Karpas-422 (cell line): ENCODE data around the gene PTGFRN. TPM values are rescaled to one million over a fixed set of nuclear protein-coding genes. Genes with fewer than 3 reads are reported as not detected.

Source experiments
- DNase-seq: peaks from one replicate; pipeline ENCODE4 v3.0.0-alpha.2; 2015
- H2AFZ ChIP-seq: fragments of 200-600 bp; sonication (generic); 2 replicates; pipeline ENCODE4 v1.6.1; 2014; ENCODE audit warnings: antibody characterized with exemption, low read length, mixed read lengths
- H3K27ac ChIP-seq: fragments of 200-600 bp; sonication (generic); 2 replicates; pipeline ENCODE4 v1.5.1; 2014; ENCODE audit warnings: mild to moderate bottlenecking, low read length, moderate library complexity
- H3K27me3 ChIP-seq: fragments of 200-600 bp; sonication (generic); 2 replicates; pipeline ENCODE4 v1.6.1; 2014; ENCODE audit warnings: low read length, mixed read lengths
- H3K36me3 ChIP-seq: fragments of 200-600 bp; sonication (generic); 2 replicates; pipeline ENCODE4 v1.6.1; 2014; ENCODE audit warnings: low read length, mixed read lengths; ENCODE audit not compliant: insufficient read depth
- H3K4me1 ChIP-seq: fragments of 200-600 bp; sonication (generic); 2 replicates; pipeline ENCODE4 v1.6.1; 2014; ENCODE audit warnings: mild to moderate bottlenecking, low read length, mixed read lengths
- H3K4me2 ChIP-seq: fragments of 200-600 bp; sonication (generic); 2 replicates; pipeline ENCODE4 v1.6.1; 2014; ENCODE audit warnings: low read length, low read depth, mild to moderate bottlenecking; ENCODE audit not compliant: poor library complexity, severe bottlenecking
- H3K4me3 ChIP-seq: fragments of 200-600 bp; sonication (generic); 2 replicates; pipeline ENCODE4 v1.5.1; 2014; ENCODE audit warnings: mild to moderate bottlenecking, antibody characterized with exemption, low read length, mixed read lengths
- H3K79me2 ChIP-seq: fragments of 200-600 bp; sonication (generic); 2 replicates; pipeline ENCODE4 v1.6.1; 2014; ENCODE audit warnings: mild to moderate bottlenecking, low read length, mixed read lengths
- H3K9ac ChIP-seq: fragments of 200-600 bp; sonication (generic); 2 replicates; pipeline ENCODE4 v1.6.0; 2014; ENCODE audit warnings: low read length
- H3K9me2 ChIP-seq: fragments of 200-600 bp; sonication (generic), shearing (Covaris generic); replicated peaks from 2 replicates; pipeline ENCODE4 v1.6.0; 2014; ENCODE audit warnings: mild to moderate bottlenecking, low read length, moderate library complexity; ENCODE audit not compliant: insufficient read depth
- H3K9me3 ChIP-seq: fragments of 300-700, 200-600 bp; sonication (generic); 2 replicates; pipeline ENCODE4 v1.6.1; 2014; ENCODE audit warnings: low read length, mixed read lengths
- H4K20me1 ChIP-seq: fragments of 200-600 bp; sonication (generic); 2 replicates; pipeline ENCODE4 v1.6.1; 2014; ENCODE audit warnings: mild to moderate bottlenecking, antibody characterized with exemption, low read length, low read depth; ENCODE audit not compliant: insufficient read depth
- total RNA-seq: library from RNA; depleted of rRNA; stranded (reverse); fragments of >200 nt; shearing (Covaris generic); gene quantifications from 2 replicates; pipeline ENCODE4 v1.2.3, GENCODE V29; 2014; ENCODE audit warnings: low replicate concordance

Gene PTGFRN
- total RNA-seq, 1 experiment from 2014 or later, result not detected

DNA sequence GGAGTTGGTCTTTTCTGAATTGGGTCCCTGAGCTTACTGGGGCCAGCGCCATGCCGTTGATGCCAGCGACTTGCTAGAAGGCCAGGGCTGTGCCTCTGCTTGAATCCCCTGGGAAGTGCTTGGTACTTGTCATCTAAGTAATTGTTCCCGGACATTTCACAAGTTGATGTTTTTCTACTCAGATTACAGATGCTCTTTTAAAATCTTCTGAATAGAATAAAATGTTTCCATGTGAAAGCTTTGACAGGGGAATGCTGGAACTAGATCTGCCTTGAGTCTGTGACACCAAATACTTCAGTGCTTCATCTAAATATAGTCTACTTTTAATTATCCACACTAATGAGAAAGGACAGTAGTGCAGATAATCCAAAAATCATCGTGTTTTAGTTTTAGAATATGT lies 38.3 kb downstream of the PTGFRN start:
- Histone ChIP-seq H3K36me3 (no peaks in the 10 kb centered on the region), H3K4me2 (no peak overlapping the region), H3K27ac (no peak overlapping the region), H3K4me1 (no peaks in the 10 kb centered on the region), H4K20me1 (no peaks in the 10 kb centered on the region), H3K27me3 (no peaks in the 10 kb centered on the region), H3K9me2 (no peaks in the 10 kb centered on the region), H3K4me3 (no peak overlapping the region), H3K9me3 (no peaks in the 10 kb centered on the region), H2AFZ (no peak overlapping the region), H3K79me2 (no peaks in the 10 kb centered on the region), H3K9ac (no peak overlapping the region)
- DNase-seq, result no peak

GRCh38 chr1:116948642-116949041 lies 38.9 kb downstream of the PTGFRN start:
- Histone ChIP-seq H3K4me3 (no peak overlapping the region), H2AFZ (no peak overlapping the region), H3K9me2 (no peaks in the 10 kb centered on the region), H3K9ac (no peak overlapping the region), H3K4me1 (no peaks in the 10 kb centered on the region), H3K4me2 (no peak overlapping the region), H3K9me3 (no peaks in the 10 kb centered on the region), H4K20me1 (no peaks in the 10 kb centered on the region), H3K27ac (no peak overlapping the region), H3K36me3 (no peaks in the 10 kb centered on the region), H3K27me3 (no peaks in the 10 kb centered on the region), H3K79me2 (no peaks in the 10 kb centered on the region)
- no peak for DNase-seq

DNA sequence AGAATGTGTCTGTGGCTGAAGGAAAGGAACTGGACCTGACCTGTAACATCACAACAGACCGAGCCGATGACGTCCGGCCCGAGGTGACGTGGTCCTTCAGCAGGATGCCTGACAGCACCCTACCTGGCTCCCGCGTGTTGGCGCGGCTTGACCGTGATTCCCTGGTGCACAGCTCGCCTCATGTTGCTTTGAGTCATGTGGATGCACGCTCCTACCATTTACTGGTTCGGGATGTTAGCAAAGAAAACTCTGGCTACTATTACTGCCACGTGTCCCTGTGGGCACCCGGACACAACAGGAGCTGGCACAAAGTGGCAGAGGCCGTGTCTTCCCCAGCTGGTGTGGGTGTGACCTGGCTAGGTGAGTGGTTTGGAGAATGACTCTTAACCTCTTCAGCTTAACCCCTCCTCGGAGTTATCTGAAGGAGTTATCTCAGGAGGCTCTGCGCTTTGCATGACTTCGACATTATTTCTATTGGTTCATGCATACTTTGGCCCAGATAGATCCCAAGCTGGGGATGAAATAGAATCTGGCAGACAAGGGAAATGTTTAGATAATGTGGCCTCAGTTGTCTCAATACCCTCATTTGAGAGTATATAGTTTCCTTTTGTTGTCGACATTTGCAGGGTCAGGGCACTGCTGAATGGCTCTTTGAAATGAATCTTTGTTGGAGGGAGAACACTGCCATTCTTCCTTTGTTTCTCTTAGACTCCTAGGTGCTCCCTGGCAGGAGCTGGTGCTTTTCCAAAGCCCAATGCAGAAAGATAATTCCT lies 39.7 kb downstream of the PTGFRN start:
- Histone ChIP-seq H3K27me3 (no peaks in the 10 kb centered on the region), H3K36me3 (no peaks in the 10 kb centered on the region), H3K4me2 (no peak overlapping the region), H3K9ac (no peak overlapping the region), H2AFZ (no peak overlapping the region), H3K9me2 (no peaks in the 10 kb centered on the region), H3K9me3 (no peaks in the 10 kb centered on the region), H4K20me1 (no peaks in the 10 kb centered on the region), H3K27ac (no peak overlapping the region), H3K79me2 (no peaks in the 10 kb centered on the region), H3K4me3 (no peak overlapping the region), H3K4me1 (no peaks in the 10 kb centered on the region)
- no peak for DNase-seq

DNA sequence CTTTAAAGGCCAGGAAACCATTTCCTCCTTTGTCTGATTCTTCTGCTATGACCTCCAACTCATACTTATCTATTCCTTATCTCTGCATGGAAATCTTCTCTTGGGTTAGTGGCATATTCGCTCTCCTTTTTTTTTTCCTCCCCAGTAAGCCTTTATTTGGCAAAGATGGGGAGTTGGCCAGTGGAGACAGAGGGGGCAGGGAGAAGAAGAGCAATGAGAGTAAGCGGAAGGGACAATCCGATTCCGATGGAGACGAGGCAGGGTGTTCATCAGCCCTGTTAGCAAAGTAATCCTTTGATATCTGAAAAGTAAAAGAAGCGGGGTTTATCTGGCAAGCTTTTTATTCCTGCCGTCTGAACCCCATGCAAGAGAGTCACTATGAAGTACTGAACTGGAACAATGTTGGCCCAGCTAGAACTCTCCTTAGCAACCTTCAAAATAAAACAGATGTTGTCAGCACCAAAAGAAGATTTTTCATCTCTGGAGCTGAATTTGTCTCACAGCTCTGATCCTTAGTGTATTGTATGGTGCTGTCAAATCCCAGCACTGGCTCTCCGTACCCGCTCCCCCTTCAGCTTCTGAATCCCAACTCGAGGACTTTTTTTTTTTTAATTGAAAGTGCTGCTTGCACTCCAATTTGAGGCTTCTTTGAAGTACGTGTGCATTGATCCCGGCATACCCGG lies 40.9 kb downstream of the PTGFRN start:
- Histone ChIP-seq H2AFZ (no peak overlapping the region), H3K4me3 (no peak overlapping the region), H3K4me2 (no peak overlapping the region), H3K4me1 (no peaks in the 10 kb centered on the region), H3K27ac (no peak overlapping the region), H3K36me3 (no peaks in the 10 kb centered on the region), H3K79me2 (no peaks in the 10 kb centered on the region), H4K20me1 (no peaks in the 10 kb centered on the region), H3K9me3 (no peaks in the 10 kb centered on the region), H3K27me3 (no peaks in the 10 kb centered on the region), H3K9me2 (no peaks in the 10 kb centered on the region), H3K9ac (no peak overlapping the region)
- DNase-seq, result no peak

DNA sequence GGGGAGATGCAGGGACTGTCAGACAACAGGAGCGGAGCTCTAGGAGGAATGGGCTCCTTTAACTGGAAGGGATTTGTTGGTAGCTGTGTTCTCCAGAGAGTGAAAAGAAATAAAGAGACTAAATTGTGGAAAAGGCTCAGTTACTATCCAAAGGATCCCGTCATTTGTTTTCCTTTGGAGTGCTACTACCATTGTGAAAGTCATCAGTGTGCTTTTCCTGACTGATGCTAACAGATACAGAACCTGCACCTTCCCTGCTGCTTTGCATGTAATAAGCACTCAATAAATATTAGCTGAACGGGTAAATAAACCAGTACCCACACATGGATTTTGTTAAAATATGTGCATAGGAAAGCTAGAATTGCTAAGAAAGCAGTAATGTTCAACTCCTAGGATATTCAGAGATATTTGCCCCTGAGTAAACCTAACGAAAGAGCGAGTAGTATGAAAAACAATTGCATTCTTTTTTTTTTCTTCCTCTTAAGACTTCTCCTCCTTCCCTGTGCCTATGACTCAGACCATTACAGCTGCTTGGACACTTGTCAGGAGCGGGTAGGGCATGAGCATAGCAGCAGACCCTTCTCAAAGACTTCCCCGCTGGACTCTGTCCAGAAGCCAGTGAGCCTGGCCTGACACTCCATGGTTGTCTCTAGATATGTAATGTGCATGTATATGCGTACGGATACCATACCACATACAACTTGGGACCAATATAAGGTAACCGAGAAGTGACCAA lies 41.7 kb downstream of the PTGFRN start:
- Histone ChIP-seq H3K9ac (no peak overlapping the region), H2AFZ (no peak overlapping the region), H3K27ac (no peak overlapping the region), H3K79me2 (no peaks in the 10 kb centered on the region), H3K27me3 (no peaks in the 10 kb centered on the region), H3K36me3 (no peaks in the 10 kb centered on the region), H3K4me2 (no peak overlapping the region), H3K4me1 (no peaks in the 10 kb centered on the region), H4K20me1 (no peaks in the 10 kb centered on the region), H3K9me3 (no peaks in the 10 kb centered on the region), H3K4me3 (no peak overlapping the region), H3K9me2 (no peaks in the 10 kb centered on the region)
- no peak for DNase-seq

- Histone ChIP-seq H3K4me2 (no peak overlapping the region), H3K9ac (no peak overlapping the region), H3K9me2 (no peaks in the 10 kb centered on the region), H3K4me1 (no peaks in the 10 kb centered on the region), H3K27ac (no peak overlapping the region), H3K36me3 (no peaks in the 10 kb centered on the region), H3K9me3 (no peaks in the 10 kb centered on the region), H3K79me2 (no peaks in the 10 kb centered on the region), H3K4me3 (no peak overlapping the region), H4K20me1 (no peaks in the 10 kb centered on the region), H2AFZ (no peak overlapping the region), H3K27me3 (no peaks in the 10 kb centered on the region)
- DNase-seq, result no peak
These were observed 43.1 kb downstream of the PTGFRN start for GRCh38 chr1:116952738-116953275.

DNA sequence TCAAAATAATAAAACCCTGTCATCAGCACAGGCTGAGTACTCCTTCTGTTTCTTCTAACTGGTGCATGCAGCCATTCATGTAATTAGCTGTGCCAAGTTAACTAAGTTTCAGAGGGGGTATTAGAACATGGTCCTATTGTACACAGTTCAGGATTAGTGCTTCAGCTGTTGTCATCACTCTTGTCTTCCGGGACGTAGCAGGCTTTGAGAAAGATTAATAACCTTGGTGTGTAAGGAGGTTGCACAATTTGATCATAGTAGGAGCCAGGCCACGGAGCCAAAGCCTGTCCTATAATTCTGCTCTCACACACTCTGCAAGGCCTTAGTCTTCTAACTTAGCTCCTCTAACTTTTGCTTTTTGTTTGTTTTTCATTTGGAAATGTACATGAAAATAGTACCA lies 44.7 kb downstream of the PTGFRN start:
- Histone ChIP-seq H3K27me3 (no peaks in the 10 kb centered on the region), H3K9me2 (no peaks in the 10 kb centered on the region), H3K9ac (no peak overlapping the region), H2AFZ (no peak overlapping the region), H3K9me3 (no peaks in the 10 kb centered on the region), H3K4me3 (no peak overlapping the region), H3K36me3 (no peaks in the 10 kb centered on the region), H4K20me1 (no peaks in the 10 kb centered on the region), H3K79me2 (no peaks in the 10 kb centered on the region), H3K27ac (no peak overlapping the region), H3K4me2 (no peak overlapping the region), H3K4me1 (no peaks in the 10 kb centered on the region)
- DNase-seq, result no peak

GRCh38 chr1:116956378-116956777 lies 46.7 kb downstream of the PTGFRN start:
- Histone ChIP-seq H3K4me3 (no peak overlapping the region), H3K27me3 (no peaks in the 10 kb centered on the region), H3K27ac (no peak overlapping the region), H3K9me2 (no peaks in the 10 kb centered on the region), H2AFZ (no peak overlapping the region), H3K79me2 (no peaks in the 10 kb centered on the region), H4K20me1 (no peaks in the 10 kb centered on the region), H3K9ac (no peak overlapping the region), H3K36me3 (no peaks in the 10 kb centered on the region), H3K9me3 (no peaks in the 10 kb centered on the region), H3K4me2 (no peak overlapping the region), H3K4me1 (no peaks in the 10 kb centered on the region)
- no peak for DNase-seq
